ENCODE results near the gene ABHD16A.

DNA sequence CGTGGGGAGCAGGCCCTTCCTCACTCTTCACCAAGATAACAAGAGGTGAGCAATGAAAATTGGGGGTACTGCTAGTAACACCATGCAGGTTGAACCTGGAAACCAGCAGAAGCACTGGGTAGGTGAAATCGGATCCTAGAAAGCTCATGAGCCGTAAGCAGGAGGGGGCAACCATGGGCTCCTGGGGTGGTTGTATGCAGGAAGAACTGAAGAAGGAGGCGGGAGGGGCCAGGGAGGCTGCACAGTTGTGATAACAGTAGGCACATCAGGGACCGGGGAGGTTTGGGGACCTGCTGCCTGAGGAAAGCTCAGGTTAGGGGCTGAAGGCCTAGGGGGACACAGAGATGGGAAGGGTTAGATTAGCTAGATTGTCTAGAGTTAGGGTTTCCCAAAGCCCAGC is 16.6 kb downstream of the ABHD16A start:
- TF ChIP-seq, protein P1, sequence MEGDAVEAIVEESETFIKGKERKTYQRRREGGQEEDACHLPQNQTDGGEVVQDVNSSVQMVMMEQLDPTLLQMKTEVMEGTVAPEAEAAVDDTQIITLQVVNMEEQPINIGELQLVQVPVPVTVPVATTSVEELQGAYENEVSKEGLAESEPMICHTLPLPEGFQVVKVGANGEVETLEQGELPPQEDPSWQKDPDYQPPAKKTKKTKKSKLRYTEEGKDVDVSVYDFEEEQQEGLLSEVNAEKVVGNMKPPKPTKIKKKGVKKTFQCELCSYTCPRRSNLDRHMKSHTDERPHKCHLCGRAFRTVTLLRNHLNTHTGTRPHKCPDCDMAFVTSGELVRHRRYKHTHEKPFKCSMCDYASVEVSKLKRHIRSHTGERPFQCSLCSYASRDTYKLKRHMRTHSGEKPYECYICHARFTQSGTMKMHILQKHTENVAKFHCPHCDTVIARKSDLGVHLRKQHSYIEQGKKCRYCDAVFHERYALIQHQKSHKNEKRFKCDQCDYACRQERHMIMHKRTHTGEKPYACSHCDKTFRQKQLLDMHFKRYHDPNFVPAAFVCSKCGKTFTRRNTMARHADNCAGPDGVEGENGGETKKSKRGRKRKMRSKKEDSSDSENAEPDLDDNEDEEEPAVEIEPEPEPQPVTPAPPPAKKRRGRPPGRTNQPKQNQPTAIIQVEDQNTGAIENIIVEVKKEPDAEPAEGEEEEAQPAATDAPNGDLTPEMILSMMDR (IDR thresholded peaks at IDR 0.05) = no peak
- TF ChIP-seq EP300 (IDR thresholded peaks at IDR 0.05) (no peak), POLR2A (IDR thresholded peaks at IDR 0.05) (no peak)
